K562 (cell line): ENCODE measurements around the gene FBN1. TPM values are rescaled to one million over a fixed set of nuclear protein-coding genes. Genes with fewer than 3 reads are reported as not detected.

ENCODE experiments used
- AFF4 ChIP-seq: sonication (generic); formaldehyde crosslinking; IDR thresholded peaks from 2 replicates; pipeline ENCODE4 v1.8.0; 2023; ENCODE audit warnings: mild to moderate bottlenecking, missing genetic modification reagents
- C11orf30 ChIP-seq: fragments of 450-650 bp; IDR thresholded peaks from 2 replicates; pipeline ENCODE4 v1.6.1; 2016; ENCODE audit warnings: low read depth, mild to moderate bottlenecking
- MCM5 ChIP-seq: fragments of 450-650 bp; IDR thresholded peaks from 2 replicates; pipeline ENCODE4 v1.6.1; 2016; ENCODE audit warnings: low read depth
- MGA ChIP-seq: fragments of 450-650 bp; IDR thresholded peaks from 2 replicates; pipeline ENCODE4 v1.6.1; 2016; ENCODE audit warnings: mild to moderate bottlenecking, moderate library complexity
- PHF20 ChIP-seq: fragments of 450-650 bp; IDR thresholded peaks from 2 replicates; pipeline ENCODE4 v1.6.1; 2018; ENCODE audit not compliant: partially characterized antibody
- PYGO2 ChIP-seq: fragments of 450-650 bp; IDR thresholded peaks from 2 replicates; pipeline ENCODE4 v1.6.1; 2016; ENCODE audit warnings: mild to moderate bottlenecking, missing genetic modification characterization, moderate library complexity, missing compliant biosample characterization
- SRSF1 ChIP-seq: fragments of 200-400 bp; formaldehyde crosslinking; IDR thresholded peaks from 2 replicates; pipeline ENCODE4 v1.6.1; 2017; ENCODE audit warnings: mild to moderate bottlenecking, low read depth, low read length, moderate library complexity
- XRCC5 ChIP-seq: fragments of 200-400 bp; formaldehyde crosslinking; IDR thresholded peaks from 2 replicates; pipeline ENCODE4 v1.6.1; 2017; ENCODE audit warnings: low read depth, mild to moderate bottlenecking, low read length
- ZNF253 ChIP-seq: fragments of 250-450 bp; sonication (Bioruptor Pico); conservative IDR thresholded peaks from 2 replicates; pipeline ENCODE4 v1.6.1; 2021; ENCODE audit warnings: mild to moderate bottlenecking
- ZNF518B ChIP-seq: fragments of 250-450 bp; sonication (Bioruptor Pico); IDR thresholded peaks from 2 replicates; pipeline ENCODE4 v1.5.0; 2021; ENCODE audit warnings: mild to moderate bottlenecking, moderate library complexity
- polyA plus RNA-seq, 8 experiments: library from polyadenylated mRNA; depleted of rRNA in 4 of 8; stranded (reverse) in 5 of 8; unstranded in 3 of 8; fragments of >200 nt; fragmentation: Nextera tagmentation in 2 of 8; fragmentation: Illumina TruSeq in 1 of 8; extraction: Ambion mirVana in 2 of 8; extraction: Trizol in 1 of 8; gene quantifications; 2 replicates each; pipeline versions ENCODE4 v1.2.1 to v1.2.3, GENCODE V29; 2011 to 2014; ENCODE audit warnings: inconsistent platforms in 1 of 8, missing spikeins in 1 of 8
- total RNA-seq, 7 experiments: library from RNA; depleted of rRNA in 6 of 7; stranded (reverse); fragments of >200 nt in 6 of 7; fragmentation: Illumina TruSeq in 2 of 7; extraction: Trizol in 2 of 7; gene quantifications; 2 replicates each; pipeline versions ENCODE4 v1.2.1 to v1.2.3, GENCODE V29; 2011 to 2021; ENCODE audit warnings: low replicate concordance in 1 of 7

FBN1 gene
- total and polyA plus RNA-seq, 9 of the 15 experiments (the other 6 are each of a cell fraction or from before 2014, with no cell fraction given) = 0.15 to 1.2 (median 0.60) TPM

GRCh38 chr15:48632651-48633050, 12.9 kb downstream of the FBN1 start (continued):
- TF ChIP-seq MGA (no peak), AFF4 (CRISPR knock-in tag) (no peak), SRSF1 (no peak), C11orf30 (no peak), XRCC5 (no peak), PYGO2 (tag) (no peak), ZNF518B (CRISPR knock-in tag) (no peak), MCM5 (no peak), PHF20 (no peak), ZNF253 (CRISPR knock-in tag) (no peak)
